Psoas muscle (tissue), 8 donors: ENCODE measurements around the gene MMP3. TPM values are rescaled to one million over a fixed set of nuclear protein-coding genes. Genes with fewer than 3 reads are reported as not detected.
"Not testable (repeated sequence)": the region's sequence is repeated elsewhere in the genome, so short reads cannot be mapped to it uniquely, and the experiment has no call there.

Experiments used
- ATAC-seq, 4 donors: fragments of 200-7000 bp; cut with Tn5 transposase; one replicate each; pipeline ENCODE4 v1.9.1; 2020; ENCODE audit warnings: moderate library complexity in 3 of 4, mild to moderate bottlenecking in 2 of 4
- DNase-seq, 2 donors: peaks; one replicate each; pipeline ENCODE4 v3.0.0-alpha.2; 2020
- H3K27ac ChIP-seq: fragments of 200-600 bp; one replicate; pipeline ENCODE4 v1.8.0; 2022
- H3K27me3 ChIP-seq, 3 donors: fragments of 200-600 bp in 1 of 3; one replicate each; pipeline versions ENCODE4 v1.6.1 to v1.8.0; 2013 to 2022; ENCODE audit warnings: low read length in 2 of 3, mild to moderate bottlenecking in 2 of 3, moderate library complexity in 1 of 3; ENCODE audit not compliant: insufficient read depth in 3 of 3
- H3K36me3 ChIP-seq, 2 donors: fragments of 200-600 bp in 1 of 2; one replicate each; pipeline versions ENCODE4 v1.6.1 to v1.8.0; 2013 to 2022; ENCODE audit warnings: low read depth in 1 of 2, mild to moderate bottlenecking in 1 of 2, moderate library complexity in 1 of 2; ENCODE audit not compliant: insufficient read depth in 1 of 2
- H3K4me1 ChIP-seq: fragments of 200-600 bp; one replicate; pipeline ENCODE4 v1.8.0; 2022
- H3K4me3 ChIP-seq: fragments of 200-600 bp; one replicate; pipeline ENCODE4 v1.8.0; 2022; ENCODE audit warnings: mild to moderate bottlenecking
- H3K9me3 ChIP-seq: fragments of 200-600 bp; one replicate; pipeline ENCODE4 v1.8.0; 2022
- CTCF ChIP-seq: fragments of 200-600 bp; IDR thresholded peaks from one replicate; pipeline ENCODE4 v1.8.0; 2022; ENCODE audit warnings: antibody characterized with exemption
- WGBS, 3 donors: extraction: QIAGEN DNeasy Blood & Tissue Kit; methylation state at CpG; one replicate each; pipeline versions ENCODE4 v1.1.6 to v1.1.7; 2013; 5-methylcytosine and 5-hydroxymethylcytosine counted together
- intact Hi-C, 2 donors: fragments of 100-400 bp; cut with DNase I; formaldehyde crosslinking; loops; one replicate each; pipeline versions ENCODE4 v1.11.0 to v1.14.2; 2022
- polyA plus RNA-seq, 3 donors: library from polyadenylated mRNA; stranded (reverse); fragments of 200-250 nt; gene quantifications; one replicate each; pipeline ENCODE4 v1.2.3, GENCODE V29; 2013
- total RNA-seq, 4 donors: library from RNA; stranded (reverse); fragmentation: NEBNext Ultra II Directional in 2 of 4; extraction: Animal tissue kit (Norgen Biotek cat#: 25700) in 2 of 4; gene quantifications; one replicate each; pipeline versions ENCODE4 v1.2.1 to v1.2.4, GENCODE V29; 2021 to 2023
- donor health status: healthy with polysubstance abuse.
- donor health status: DM: no; HTN: no; CAD: no; lungs with moderate emphysema.
- donor health status: Bipolar disorder and iron deficiency.
- donor health status: healthy.
- donor health status: DM: yes; HTN: yes; CAD: no.
- donor health status: DM: no; HTN: no; CAD: no.
- donor health status: DM: no; HTN: no; CAD: no.
- donor health status: DM: yes; HTN: yes; CAD: no.

MMP3 gene
- total and polyA plus RNA-seq, 7 donors = 0.17 to 7.3 (median 1.1) TPM

GRCh38 chr11:102882389-102883024 is 39.1 kb upstream of the MMP3 start:
- Histone ChIP-seq H3K27ac (no peak overlapping the region), H3K27me3 (no peaks in the 10 kb centered on the region), H3K4me1 (no peaks in the 10 kb centered on the region), H3K36me3 (no peaks in the 10 kb centered on the region), H3K9me3 (no peaks in the 10 kb centered on the region), H3K4me3 (no peak overlapping the region)
- DNase-seq (no peak), ATAC-seq (no peak)
- intact Hi-C loops = no loop called here
- 82 to 87% (median 86%) methylated on average over 4 of the region's 4 CpGs for WGBS, 3 donors
- no peak for TF ChIP-seq CTCF

- no peaks in the 10 kb centered on the region for H3K36me3 ChIP-seq
- H3K4me1 ChIP-seq = no peaks in the 10 kb centered on the region
- ATAC-seq = no peak
- no peak for DNase-seq
- H3K9me3 ChIP-seq = no peaks in the 10 kb centered on the region
- 81 to 83% (median 82%) methylated on average over 5 of the region's 5 CpGs for WGBS, 3 donors
- H3K27me3 ChIP-seq = no peaks in the 10 kb centered on the region
- TF ChIP-seq CTCF = no peak
- intact Hi-C loops = no loop called here
- no peak overlapping the region for H3K4me3 ChIP-seq
- H3K27ac ChIP-seq = no peak overlapping the region
Observed at GRCh38 chr11:102879801-102880200, 36.4 kb upstream of the MMP3 start.

GRCh38 chr11:102878595-102878994 is 35.2 kb upstream of the MMP3 start:
- H3K27ac ChIP-seq = no peak overlapping the region
- WGBS, 3 donors = 68 to 82% (median 71%) methylated on average over 2 of the region's 2 CpGs

GRCh38 chr11:102874852-102875251 is 31.4 kb upstream of the MMP3 start, which contains the start of gene MMP12:
TSS of gene MMP12 (minus strand) at chr11:102874982. CDS start at chr11:102874937, 45 bp downstream.
- H3K9me3 ChIP-seq = no peaks in the 10 kb centered on the region
- 77 to 81% (median 80%) methylated on average over 4 of the region's 4 CpGs for WGBS, 3 donors
- H3K27me3 ChIP-seq = no peaks in the 10 kb centered on the region
- no peaks in the 10 kb centered on the region for H3K36me3 ChIP-seq
- no peaks in the 10 kb centered on the region for H3K4me1 ChIP-seq
- H3K27ac ChIP-seq = no peak within 1 kb of the TSS
- no peak for TF ChIP-seq CTCF
- intact Hi-C loops = no loop called here
- ATAC-seq (no peak), DNase-seq (no peak)
- no peak within 1 kb of the TSS for H3K4me3 ChIP-seq

More at GRCh38 chr11:102878595-102878994, 35.2 kb upstream of the MMP3 start:
- TF ChIP-seq CTCF = no peak
- no peaks in the 10 kb centered on the region for H3K4me1 ChIP-seq
- H3K36me3 ChIP-seq = no peaks in the 10 kb centered on the region
- no peaks in the 10 kb centered on the region for H3K9me3 ChIP-seq
- H3K27me3 ChIP-seq = no peaks in the 10 kb centered on the region
- no peak overlapping the region for H3K4me3 ChIP-seq
- ATAC-seq (no peak), DNase-seq (no peak)
- intact Hi-C loops = no loop called here

GRCh38 chr11:102869354-102869964 is 26.1 kb upstream of the MMP3 start:
- H3K4me1 ChIP-seq, ATAC-seq, DNase-seq, H3K36me3 ChIP-seq, H3K4me3 ChIP-seq, H3K27me3 ChIP-seq, H3K27ac ChIP-seq, intact Hi-C loops, H3K9me3 ChIP-seq: not testable (repeated sequence)
- WGBS, 3 donors = 81 to 82% (median 82%) methylated on average over 8 of the region's 8 CpGs
